HFFc6 (cell line): ENCODE measurements around the gene OR10T2. TPM values are rescaled to one million over a fixed set of nuclear protein-coding genes. Genes with fewer than 3 reads are reported as not detected.

ENCODE experiments used
- DNase-seq: peaks from one replicate; pipeline ENCODE4 v3.0.0-alpha.2; 2018
- H3K27ac Mint-ChIP-seq: 2 replicates; pipeline ENCODE4 v1.8.0; 2020; ENCODE audit warnings: mild to moderate bottlenecking, mixed read lengths
- H3K27me3 Mint-ChIP-seq: 2 replicates; pipeline ENCODE4 v1.8.0; 2021; ENCODE audit warnings: mild to moderate bottlenecking, moderate library complexity, mixed read lengths; ENCODE audit not compliant: insufficient read depth
- H3K36me3 Mint-ChIP-seq: 2 replicates; pipeline ENCODE4 v1.8.0; 2021; ENCODE audit warnings: low read depth, mixed read lengths
- H3K4me1 Mint-ChIP-seq: 2 replicates; pipeline ENCODE4 v1.8.0; 2020; ENCODE audit warnings: low read depth, mixed read lengths
- H3K4me3 Mint-ChIP-seq: 2 replicates; pipeline ENCODE4 v1.8.0; 2020; ENCODE audit warnings: mild to moderate bottlenecking, moderate library complexity, mixed read lengths
- H3K9me3 Mint-ChIP-seq: 2 replicates; pipeline ENCODE4 v1.8.0; 2020; ENCODE audit warnings: mild to moderate bottlenecking, mixed read lengths
- total RNA-seq, 6 experiments: library from RNA; stranded (reverse); fragmentation: NEBNext Ultra II Directional; extraction: Animal tissue kit (Norgen Biotek cat#: 25700); gene quantifications; 2 replicates in 1 of 6; 3 replicates in 5 of 6; pipeline ENCODE4 v1.2.3, GENCODE V29; 2021
- TF ChIP-seq, protein P1 (sequence below): fragments of 200-600 bp; sonication (generic); IDR thresholded peaks from 2 replicates; pipeline ENCODE4 v1.5.0; 2021; ENCODE audit warnings: antibody characterized with exemption, mild to moderate bottlenecking

OR10T2 gene
- total RNA-seq, 6 experiments from 2014 or later, result not detected

- no peak for DNase-seq
- no peak overlapping the region for H3K4me3 Mint-ChIP-seq
- no peaks in the 10 kb centered on the region; the same call in 1 of the 2 replicates for H3K27me3 Mint-ChIP-seq
- TF ChIP-seq, protein P1, sequence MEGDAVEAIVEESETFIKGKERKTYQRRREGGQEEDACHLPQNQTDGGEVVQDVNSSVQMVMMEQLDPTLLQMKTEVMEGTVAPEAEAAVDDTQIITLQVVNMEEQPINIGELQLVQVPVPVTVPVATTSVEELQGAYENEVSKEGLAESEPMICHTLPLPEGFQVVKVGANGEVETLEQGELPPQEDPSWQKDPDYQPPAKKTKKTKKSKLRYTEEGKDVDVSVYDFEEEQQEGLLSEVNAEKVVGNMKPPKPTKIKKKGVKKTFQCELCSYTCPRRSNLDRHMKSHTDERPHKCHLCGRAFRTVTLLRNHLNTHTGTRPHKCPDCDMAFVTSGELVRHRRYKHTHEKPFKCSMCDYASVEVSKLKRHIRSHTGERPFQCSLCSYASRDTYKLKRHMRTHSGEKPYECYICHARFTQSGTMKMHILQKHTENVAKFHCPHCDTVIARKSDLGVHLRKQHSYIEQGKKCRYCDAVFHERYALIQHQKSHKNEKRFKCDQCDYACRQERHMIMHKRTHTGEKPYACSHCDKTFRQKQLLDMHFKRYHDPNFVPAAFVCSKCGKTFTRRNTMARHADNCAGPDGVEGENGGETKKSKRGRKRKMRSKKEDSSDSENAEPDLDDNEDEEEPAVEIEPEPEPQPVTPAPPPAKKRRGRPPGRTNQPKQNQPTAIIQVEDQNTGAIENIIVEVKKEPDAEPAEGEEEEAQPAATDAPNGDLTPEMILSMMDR, result no peak
- H3K27ac Mint-ChIP-seq, result no peak overlapping the region
- no peaks in the 10 kb centered on the region for H3K4me1 Mint-ChIP-seq
- no peaks in the 10 kb centered on the region for H3K36me3 Mint-ChIP-seq
- peaks cover 44% of the 10 kb centered on the region for H3K9me3 Mint-ChIP-seq
Measured at GRCh38 chr1:158371188-158371953, 27.9 kb downstream of the OR10T2 start.

DNA sequence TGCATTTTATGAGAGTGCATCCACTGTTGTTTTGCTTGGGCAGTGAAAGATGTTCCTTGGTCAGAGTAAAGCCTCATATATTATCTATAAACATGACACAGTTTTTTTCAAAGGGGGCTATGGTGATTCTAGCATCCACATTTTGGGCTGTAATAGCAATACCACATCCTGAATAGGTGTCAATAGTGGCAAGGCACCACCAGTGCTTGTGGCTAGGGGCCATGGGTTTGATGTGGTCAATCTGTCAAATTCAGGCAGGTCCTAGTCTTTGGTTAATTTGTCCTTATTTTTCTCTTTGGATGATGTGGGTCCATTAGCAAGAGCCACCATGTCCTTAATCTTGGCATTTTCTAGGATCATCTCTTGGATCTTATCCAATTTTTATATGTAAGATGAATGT, 32.5 kb downstream of the OR10T2 start:
- H3K36me3 Mint-ChIP-seq, result no peaks in the 10 kb centered on the region
- no peak overlapping the region for H3K4me3 Mint-ChIP-seq
- no peaks in the 10 kb centered on the region for H3K4me1 Mint-ChIP-seq
- H3K27me3 Mint-ChIP-seq, result no peaks in the 10 kb centered on the region
- DNase-seq, result no peak
- no peak overlapping the region for H3K27ac Mint-ChIP-seq
- TF ChIP-seq, protein P1, result no peak
- H3K9me3 Mint-ChIP-seq, result peaks cover 29% of the 10 kb centered on the region

DNA sequence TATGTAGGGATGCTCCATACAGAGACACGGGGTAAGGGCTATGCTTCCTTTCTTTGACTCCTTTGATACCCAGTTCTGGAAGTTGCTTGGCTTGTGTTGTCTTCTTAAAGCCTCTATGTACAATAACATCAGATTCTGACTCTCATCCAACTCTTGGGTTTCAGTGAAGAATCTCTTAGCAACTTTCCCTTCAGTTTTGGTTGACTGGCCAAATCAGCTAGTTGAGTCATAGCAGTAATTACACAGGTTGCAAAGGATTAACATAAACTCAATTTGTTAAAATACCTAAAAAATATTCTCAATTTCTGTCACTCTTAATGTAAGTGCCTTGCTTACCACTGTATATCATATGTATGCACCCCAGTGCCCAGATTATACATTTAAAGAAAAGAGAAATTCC, 36.3 kb downstream of the OR10T2 start:
- H3K27me3 Mint-ChIP-seq, result no peaks in the 10 kb centered on the region

DNA sequence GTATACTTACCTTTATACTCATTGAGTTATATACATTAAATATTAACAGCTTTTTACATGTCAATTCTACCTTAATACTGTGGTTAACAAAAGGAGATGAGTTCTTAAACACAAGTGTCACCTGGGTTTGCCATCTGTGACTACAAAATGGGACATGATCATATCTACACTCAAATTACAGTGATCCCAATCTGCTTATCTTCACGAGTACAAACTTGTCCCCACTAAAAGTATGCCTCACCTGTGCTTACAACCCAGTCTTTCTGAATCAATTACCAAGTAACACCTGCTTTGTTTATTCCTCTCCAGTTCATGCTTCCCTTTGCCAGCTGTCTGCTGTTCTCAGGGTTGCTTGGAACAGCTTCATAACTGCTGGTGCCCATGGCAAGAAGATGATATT, 36.8 kb downstream of the OR10T2 start:
- peaks cover 17% of the 10 kb centered on the region for H3K9me3 Mint-ChIP-seq
- DNase-seq, result no peak
- TF ChIP-seq, protein P1, result no peak
- H3K27me3 Mint-ChIP-seq, result no peaks in the 10 kb centered on the region
- H3K27ac Mint-ChIP-seq, result no peak overlapping the region
- no peaks in the 10 kb centered on the region for H3K4me1 Mint-ChIP-seq
- no peak overlapping the region for H3K4me3 Mint-ChIP-seq
- no peaks in the 10 kb centered on the region for H3K36me3 Mint-ChIP-seq

More for the DNA sequence above, 36.3 kb downstream of the OR10T2 start:
- TF ChIP-seq, protein P1, result no peak
- H3K9me3 Mint-ChIP-seq, result peaks cover 17% of the 10 kb centered on the region
- no peaks in the 10 kb centered on the region for H3K36me3 Mint-ChIP-seq
- no peak overlapping the region for H3K27ac Mint-ChIP-seq
- no peak for DNase-seq
- H3K4me3 Mint-ChIP-seq, result no peak overlapping the region
- H3K4me1 Mint-ChIP-seq, result no peaks in the 10 kb centered on the region

GRCh38 chr1:158357441-158357840, 41.8 kb downstream of the OR10T2 start:
- H3K9me3 Mint-ChIP-seq, result peaks cover 50% of the 10 kb centered on the region
- H3K36me3 Mint-ChIP-seq, result no peaks in the 10 kb centered on the region
- H3K27ac Mint-ChIP-seq, result no peak overlapping the region
- TF ChIP-seq, protein P1, result no peak
- no peak overlapping the region for H3K4me3 Mint-ChIP-seq
- peaks cover 1% of the 10 kb centered on the region; the same call in 1 of the 2 replicates for H3K27me3 Mint-ChIP-seq
- H3K4me1 Mint-ChIP-seq, result no peaks in the 10 kb centered on the region
- DNase-seq, result no peak
